Testis (tissue), 3 donors: ENCODE data around the gene IQCF5. TPM values are rescaled to one million over a fixed set of nuclear protein-coding genes. Genes with fewer than 3 reads are reported as not detected.
"Not testable (repeated sequence)": the region's sequence is repeated elsewhere in the genome, so short reads cannot be mapped to it uniquely, and the experiment has no call there.

Experiments
- DNase-seq: peaks from one replicate; pipeline ENCODE4 v3.0.0-alpha.2; 2019
- H3K27ac ChIP-seq, 2 donors: fragments of 200-600 bp; sonication (generic); one replicate each; pipeline ENCODE4 v1.5.1; 2019
- H3K27me3 ChIP-seq: fragments of 200-600 bp; sonication (generic); one replicate; pipeline ENCODE4 v1.5.1; 2019
- H3K36me3 ChIP-seq: fragments of 200-600 bp; sonication (generic); one replicate; pipeline ENCODE4 v1.5.1; 2017; ENCODE audit warnings: low read depth; ENCODE audit errors: missing control alignments
- H3K4me1 ChIP-seq: fragments of 200-600 bp; sonication (generic); one replicate; pipeline ENCODE4 v1.5.1; 2019
- H3K4me3 ChIP-seq, 2 donors: fragments of 200-600 bp; sonication (generic); one replicate each; pipeline ENCODE4 v1.5.1; 2017 to 2019
- H3K9me3 ChIP-seq: fragments of 200-600 bp; sonication (generic); one replicate; pipeline ENCODE4 v1.5.1; 2017
- CTCF ChIP-seq, 3 experiments: fragments of 450-650 bp in 2 of 3; fragments of 200-600 bp in 1 of 3; sonication (generic) in 1 of 3; IDR thresholded peaks; one replicate each; pipeline ENCODE4 v1.5.1; 2016 to 2019; ENCODE audit warnings: antibody characterized with exemption in 3 of 3, mild to moderate bottlenecking in 2 of 3, moderate library complexity in 1 of 3
- POLR2A ChIP-seq: fragments of 450-650 bp; IDR thresholded peaks from one replicate; pipeline ENCODE4 v1.6.1; 2017; ENCODE audit warnings: antibody characterized with exemption, mild to moderate bottlenecking, moderate library complexity
- WGBS, 2 donors: methylation state at CpG; one replicate each; pipeline ENCODE4 v1.1.5; 2018; 5-methylcytosine and 5-hydroxymethylcytosine counted together
- intact Hi-C: fragments of 100-400 bp; cut with DNase I; formaldehyde crosslinking; loops from one replicate; pipeline ENCODE4 v1.15.1; 2023; ENCODE audit warnings: low total_unique reads
- polyA plus RNA-seq: library from polyadenylated mRNA; stranded (reverse); fragments of 350-450 nt; fragmentation: Illumina TruSeq; extraction: RNeasy Lipid Tissue Mini Kit (QIAGEN cat#74804); gene quantifications from one replicate; pipeline ENCODE4 v1.2.3, GENCODE V29; 2014; ENCODE audit warnings: low read depth, low replicate concordance; ENCODE audit not compliant: insufficient read depth
- total RNA-seq, 2 donors: library from RNA; depleted of rRNA; stranded (reverse); fragments of >200 nt; gene quantifications; one replicate each; pipeline ENCODE4 v1.2.3, GENCODE V29; 2016

IQCF5 gene
- total and polyA plus RNA-seq, 3 donors from 2014 or later = 34.3 to 114 (median 78.9) TPM

GRCh38 chr3:51874411-51874810 lies 990 bp downstream of the IQCF5 start:
- WGBS, 2 donors = 76 to 85% methylated on average over 2 of the region's 2 CpGs

GRCh38 chr3:51873876-51874275 lies 1.5 kb downstream of the IQCF5 start:
- H3K4me1 ChIP-seq = no peaks in the 10 kb centered on the region
- no peak for DNase-seq
- intact Hi-C loops = no loop called here
- H3K27ac ChIP-seq = no peak overlapping the region
- TF ChIP-seq POLR2A (no peak), CTCF (IDR thresholded peaks at IDR 0.05) (no peak)
- no peaks in the 10 kb centered on the region for H3K36me3 ChIP-seq
- 91 to 92% methylated on average over 5 to 10 of the region's 10 CpGs for WGBS, 2 donors
- no peaks in the 10 kb centered on the region for H3K27me3 ChIP-seq
- H3K9me3 ChIP-seq = no peaks in the 10 kb centered on the region
- no peak overlapping the region for H3K4me3 ChIP-seq

More at GRCh38 chr3:51874411-51874810, 990 bp downstream of the IQCF5 start:
- H3K9me3 ChIP-seq = no peaks in the 10 kb centered on the region
- intact Hi-C loops = no loop called here
- no peaks in the 10 kb centered on the region for H3K36me3 ChIP-seq
- no peak for DNase-seq
- no peaks in the 10 kb centered on the region for H3K27me3 ChIP-seq
- H3K4me3 ChIP-seq = no peak overlapping the region
- no peak overlapping the region for H3K27ac ChIP-seq
- H3K4me1 ChIP-seq = no peaks in the 10 kb centered on the region
- no peak for TF ChIP-seq POLR2A
- no peak for TF ChIP-seq CTCF (IDR thresholded peaks at IDR 0.05)

- DNase-seq = no peak
- intact Hi-C loops = no loop called here
- TF ChIP-seq CTCF (IDR thresholded peaks at IDR 0.05) = no peak
- TF ChIP-seq POLR2A = no peak
- 76% methylated on average over 1 of the region's 1 CpG for whole genome bisulfite sequencing, 2 donors
- Histone ChIP-seq H3K27ac (no peak overlapping the region), H3K4me1 (no peaks in the 10 kb centered on the region), H3K36me3 (no peaks in the 10 kb centered on the region), H3K27me3 (no peaks in the 10 kb centered on the region), H3K9me3 (no peaks in the 10 kb centered on the region), H3K4me3 (no peak overlapping the region)
Measured at GRCh38 chr3:51873253-51873766, 2.1 kb downstream of the IQCF5 start.

GRCh38 chr3:51869304-51869703 lies 6.1 kb downstream of the IQCF5 start:
- H3K27ac ChIP-seq = no peak overlapping the region
- no peaks in the 10 kb centered on the region for H3K36me3 ChIP-seq
- H3K27me3 ChIP-seq = no peaks in the 10 kb centered on the region
- no peaks in the 10 kb centered on the region for H3K9me3 ChIP-seq
- H3K4me1 ChIP-seq = no peaks in the 10 kb centered on the region
- TF ChIP-seq POLR2A = no peak
- no peak for TF ChIP-seq CTCF (IDR thresholded peaks at IDR 0.05)
- 24 to 35% methylated on average over 2 of the region's 2 CpGs for WGBS, 2 donors
- no peak for DNase-seq
- intact Hi-C loops = no loop called here
- H3K4me3 ChIP-seq = no peak overlapping the region

GRCh38 chr3:51868896-51869295 lies 6.5 kb downstream of the IQCF5 start:
- intact Hi-C loops, DNase-seq, H3K4me3 ChIP-seq, H3K9me3 ChIP-seq, H3K27me3 ChIP-seq, H3K36me3 ChIP-seq, H3K4me1 ChIP-seq, H3K27ac ChIP-seq: not testable (repeated sequence)
- 64 to 76% methylated on average over 1 of the region's 1 CpG for WGBS, 2 donors
